Activated CD4-positive, alpha-beta memory T cell treated with anti-CD3 and anti-CD28 coated beads, Interleukin-2, amount 10 ng/mL, durations not matched to agents 7 days and 5 days (primary cell): Measurements from ENCODE around the gene FCER1A. TPM values are rescaled to one million over a fixed set of nuclear protein-coding genes. Genes with fewer than 3 reads are reported as not detected.

Source experiments
- CTCF ChIA-PET: fragments of 350-600 bp; sonication (Branson Sonifier 250); formaldehyde crosslinking; loops from one replicate; lab custom pipeline; 2021; ENCODE audit warnings: antibody characterized with exemption, inconsistent platforms; lab: Charles Lee
- POLR2A ChIA-PET: fragments of 350-600 bp; sonication (Branson Sonifier 250); formaldehyde crosslinking; loops from one replicate; lab custom pipeline; 2021; ENCODE audit warnings: antibody characterized with exemption; lab: Charles Lee
- DNase-seq: peaks from one replicate; pipeline ENCODE4 v3.0.0-alpha.2; 2020
- H3K27ac Mint-ChIP-seq: one replicate; pipeline ENCODE4 v1.8.0; 2021; ENCODE audit warnings: mild to moderate bottlenecking, mixed read lengths
- H3K27me3 Mint-ChIP-seq: one replicate; pipeline ENCODE4 v1.8.0; 2021; ENCODE audit warnings: mixed read lengths
- H3K36me3 Mint-ChIP-seq: one replicate; pipeline ENCODE4 v1.8.0; 2021; ENCODE audit warnings: low read depth, mixed read lengths
- H3K4me1 Mint-ChIP-seq: one replicate; pipeline ENCODE4 v1.8.0; 2021; ENCODE audit warnings: mixed read lengths
- H3K4me3 Mint-ChIP-seq: one replicate; pipeline ENCODE4 v1.8.0; 2021; ENCODE audit warnings: mild to moderate bottlenecking, mixed read lengths
- H3K9me3 Mint-ChIP-seq: one replicate; pipeline ENCODE4 v1.8.0; 2021; ENCODE audit warnings: mixed read lengths
- total RNA-seq, 2 experiments: library from RNA; stranded (reverse); gene quantifications; one replicate each; pipeline ENCODE4 v1.2.3, GENCODE V29; 2021

FCER1A gene
- total RNA-seq, result not detected

- no peak for DNase-seq
- Mint-ChIP-seq H3K27me3 (peaks cover 15% of the 10 kb centered on the region), H3K4me1 (no peaks in the 10 kb centered on the region), H3K36me3 (no peaks in the 10 kb centered on the region), H3K27ac (no peak within 1 kb of the TSS), H3K9me3 (no peaks in the 10 kb centered on the region), H3K4me3 (no peak within 1 kb of the TSS)
- POLR2A ChIA-PET, result no interaction called here
- CTCF ChIA-PET, result no interaction called here
Measured at GRCh38 chr1:159302095-159302494, at the start of gene FCER1A. FCER1A (plus strand) TSS chr1:159302336; CDS start chr1:159302365, 29 bp downstream.

DNA sequence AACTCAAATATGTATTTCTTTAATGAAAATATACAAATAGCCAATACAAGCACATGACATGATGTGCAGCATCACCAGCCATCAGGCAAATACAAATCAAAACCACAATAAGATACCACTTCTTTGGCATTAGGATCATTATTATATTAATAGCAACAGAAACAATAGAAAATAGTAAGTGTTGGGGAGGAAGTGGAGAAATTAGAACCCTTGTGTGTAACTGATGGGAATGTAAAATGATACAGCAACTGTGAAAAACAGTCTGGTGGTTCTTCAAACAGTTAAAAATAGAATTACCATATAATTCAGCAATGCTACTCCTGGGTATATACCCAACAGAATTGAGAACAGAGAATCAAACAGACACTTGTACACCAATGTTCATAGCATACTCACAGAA, 40.8 kb upstream of the FCER1A start:
- Mint-ChIP-seq H3K4me1 (peaks cover 1% of the 10 kb centered on the region), H3K27me3 (peaks cover 1% of the 10 kb centered on the region), H3K9me3 (no peaks in the 10 kb centered on the region), H3K27ac (no peak overlapping the region), H3K36me3 (no peaks in the 10 kb centered on the region), H3K4me3 (no peak overlapping the region)
- ChIA-PET POLR2A (no interaction called here), CTCF (no interaction called here)
- no peak for DNase-seq

- Mint-ChIP-seq H3K27ac (no peak overlapping the region), H3K4me3 (no peak overlapping the region), H3K27me3 (no peaks in the 10 kb centered on the region), H3K4me1 (peaks cover 6% of the 10 kb centered on the region), H3K9me3 (no peaks in the 10 kb centered on the region), H3K36me3 (no peaks in the 10 kb centered on the region)
- DNase-seq, result no peak
- POLR2A ChIA-PET, result no interaction called here
- CTCF ChIA-PET, result no interaction called here
Measured at GRCh38 chr1:159261721-159262494, 40.2 kb upstream of the FCER1A start.

GRCh38 chr1:159266832-159267231, 35.3 kb upstream of the FCER1A start:
- Mint-ChIP-seq H3K9me3 (no peaks in the 10 kb centered on the region), H3K27me3 (peaks cover 10% of the 10 kb centered on the region), H3K36me3 (no peaks in the 10 kb centered on the region), H3K4me3 (no peak overlapping the region), H3K27ac (no peak overlapping the region), H3K4me1 (peaks cover 6% of the 10 kb centered on the region)
- DNase-seq, result no peak
- ChIA-PET CTCF (no interaction called here), POLR2A (no interaction called here)

DNA sequence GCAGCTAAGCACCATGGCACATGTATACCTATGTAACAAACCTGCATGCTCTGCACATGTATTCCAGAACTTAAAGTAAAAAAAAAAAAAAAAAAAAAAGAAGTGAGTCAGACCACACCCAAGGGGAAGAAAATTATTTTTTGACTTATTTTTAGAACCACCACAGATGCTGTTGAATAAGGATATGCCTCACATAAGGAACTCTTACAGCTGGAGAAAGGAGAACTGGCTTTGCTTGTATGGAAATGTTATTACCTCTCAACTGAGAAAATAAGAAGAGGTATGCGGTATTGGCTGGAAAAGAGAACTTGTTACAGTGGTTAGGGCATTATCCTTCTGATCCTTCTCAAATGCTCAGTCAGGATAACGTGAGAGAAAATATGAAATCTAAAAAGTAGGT, 27.5 kb upstream of the FCER1A start:
- Mint-ChIP-seq H3K9me3 (no peaks in the 10 kb centered on the region), H3K4me3 (no peak overlapping the region), H3K4me1 (no peaks in the 10 kb centered on the region), H3K36me3 (no peaks in the 10 kb centered on the region), H3K27me3 (peaks cover 9% of the 10 kb centered on the region), H3K27ac (no peak overlapping the region)
- POLR2A ChIA-PET, result no interaction called here
- DNase-seq, result no peak
- CTCF ChIA-PET, result no interaction called here

DNA sequence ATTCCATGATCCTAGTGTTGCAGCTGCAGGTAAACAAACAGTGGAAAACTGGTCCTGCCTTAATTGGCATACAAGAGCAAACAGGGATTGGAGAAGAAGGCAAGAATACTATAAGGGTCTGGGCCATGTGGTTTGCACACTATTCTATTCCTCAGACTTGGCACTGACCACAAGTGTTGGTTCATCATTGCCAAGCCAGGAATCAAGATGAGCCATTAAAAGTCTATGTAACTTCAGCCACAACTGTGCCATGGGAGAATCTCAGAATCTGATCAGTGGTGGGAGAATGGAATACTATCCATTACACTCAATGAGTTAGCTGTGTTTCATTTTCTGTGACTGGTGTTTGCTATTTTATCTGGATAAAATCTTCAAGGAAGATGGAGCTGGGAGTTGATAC, 26.2 kb upstream of the FCER1A start:
- ChIA-PET POLR2A (no interaction called here), CTCF (no interaction called here)
- Mint-ChIP-seq H3K4me1 (no peaks in the 10 kb centered on the region), H3K4me3 (no peak overlapping the region), H3K36me3 (no peaks in the 10 kb centered on the region), H3K27ac (no peak overlapping the region), H3K27me3 (peaks cover 5% of the 10 kb centered on the region), H3K9me3 (no peaks in the 10 kb centered on the region)
- DNase-seq, result no peak

GRCh38 chr1:159279773-159280172, 22.4 kb upstream of the FCER1A start:
- H3K27me3 Mint-ChIP-seq, result peaks cover 3% of the 10 kb centered on the region
- ChIA-PET POLR2A (no interaction called here), CTCF (no interaction called here)
- no peaks in the 10 kb centered on the region for H3K9me3 Mint-ChIP-seq
- no peak for DNase-seq
- H3K4me3 Mint-ChIP-seq, result no peak overlapping the region
- no peak overlapping the region for H3K27ac Mint-ChIP-seq
- H3K36me3 Mint-ChIP-seq, result no peaks in the 10 kb centered on the region
- H3K4me1 Mint-ChIP-seq, result no peaks in the 10 kb centered on the region

GRCh38 chr1:159282118-159282517, 20.0 kb upstream of the FCER1A start:
- H3K36me3 Mint-ChIP-seq, result no peaks in the 10 kb centered on the region
- no peak overlapping the region for H3K4me3 Mint-ChIP-seq
- H3K27me3 Mint-ChIP-seq, result peaks cover 5% of the 10 kb centered on the region
- H3K4me1 Mint-ChIP-seq, result no peaks in the 10 kb centered on the region
- ChIA-PET CTCF (no interaction called here), POLR2A (no interaction called here)
- no peak for DNase-seq
- H3K27ac Mint-ChIP-seq, result no peak overlapping the region
- no peaks in the 10 kb centered on the region for H3K9me3 Mint-ChIP-seq

GRCh38 chr1:159289060-159289459, 13.1 kb upstream of the FCER1A start:
- no peaks in the 10 kb centered on the region for H3K36me3 Mint-ChIP-seq
- no peak for DNase-seq
- H3K27ac Mint-ChIP-seq, result no peak overlapping the region
- no peaks in the 10 kb centered on the region for H3K9me3 Mint-ChIP-seq
- ChIA-PET CTCF (no interaction called here), POLR2A (no interaction called here)
- H3K4me3 Mint-ChIP-seq, result no peak overlapping the region
- peaks cover 11% of the 10 kb centered on the region for H3K27me3 Mint-ChIP-seq
- H3K4me1 Mint-ChIP-seq, result no peaks in the 10 kb centered on the region

- H3K4me1 Mint-ChIP-seq, result no peaks in the 10 kb centered on the region
- no peak overlapping the region for H3K4me3 Mint-ChIP-seq
- H3K36me3 Mint-ChIP-seq, result no peaks in the 10 kb centered on the region
- DNase-seq, result no peak
- CTCF ChIA-PET, result no interaction called here
- no peaks in the 10 kb centered on the region for H3K9me3 Mint-ChIP-seq
- POLR2A ChIA-PET, result no interaction called here
- peaks cover 10% of the 10 kb centered on the region for H3K27me3 Mint-ChIP-seq
- H3K27ac Mint-ChIP-seq, result no peak overlapping the region
Measured at GRCh38 chr1:159291424-159291823, 10.7 kb upstream of the FCER1A start.

- Mint-ChIP-seq H3K27me3 (peaks cover 7% of the 10 kb centered on the region), H3K9me3 (no peaks in the 10 kb centered on the region), H3K27ac (no peak overlapping the region), H3K4me1 (no peaks in the 10 kb centered on the region), H3K36me3 (no peaks in the 10 kb centered on the region), H3K4me3 (no peak overlapping the region)
- CTCF ChIA-PET, result no interaction called here
- POLR2A ChIA-PET, result no interaction called here
- DNase-seq, result no peak
Measured at GRCh38 chr1:159296706-159297375, 5.3 kb upstream of the FCER1A start.

- Mint-ChIP-seq H3K4me1 (no peaks in the 10 kb centered on the region), H3K36me3 (no peaks in the 10 kb centered on the region), H3K27me3 (peaks cover 11% of the 10 kb centered on the region), H3K4me3 (no peak overlapping the region), H3K9me3 (no peaks in the 10 kb centered on the region), H3K27ac (no peak overlapping the region)
- ChIA-PET CTCF (no interaction called here), POLR2A (no interaction called here)
- DNase-seq, result no peak
Measured at GRCh38 chr1:159300146-159300545, 2.0 kb upstream of the FCER1A start.

DNA sequence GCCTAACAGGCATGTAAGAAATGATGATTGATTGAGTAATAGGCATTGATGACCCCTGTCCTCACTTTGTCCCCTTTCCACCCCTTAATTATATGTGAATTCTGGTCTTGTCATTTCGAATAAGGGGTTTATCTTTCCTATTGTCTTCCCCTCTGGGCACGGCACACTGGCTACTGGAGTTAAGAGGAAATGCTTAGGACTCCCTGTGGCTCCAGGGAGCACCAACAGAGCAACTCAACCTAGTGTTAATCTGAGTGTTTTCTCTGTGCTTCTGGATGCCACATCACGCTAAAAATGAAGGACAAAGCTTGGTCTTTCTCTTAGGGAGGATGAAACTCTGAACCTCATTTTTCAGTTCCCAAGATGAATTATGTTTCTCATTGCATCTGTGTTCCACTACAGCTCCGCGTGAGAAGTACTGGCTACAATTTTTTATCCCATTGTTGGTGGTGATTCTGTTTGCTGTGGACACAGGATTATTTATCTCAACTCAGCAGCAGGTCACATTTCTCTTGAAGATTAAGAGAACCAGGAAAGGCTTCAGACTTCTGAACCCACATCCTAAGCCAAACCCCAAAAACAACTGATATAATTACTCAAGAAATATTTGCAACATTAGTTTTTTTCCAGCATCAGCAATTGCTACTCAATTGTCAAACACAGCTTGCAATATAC, 5.3 kb downstream of the FCER1A start:
- POLR2A ChIA-PET, result no interaction called here
- Mint-ChIP-seq H3K4me3 (no peak overlapping the region), H3K27ac (no peak overlapping the region), H3K9me3 (no peaks in the 10 kb centered on the region), H3K36me3 (no peaks in the 10 kb centered on the region), H3K4me1 (no peaks in the 10 kb centered on the region), H3K27me3 (peaks cover 10% of the 10 kb centered on the region)
- CTCF ChIA-PET, result no interaction called here
- DNase-seq, result no peak
